Loucy (cell line): ENCODE data around the gene ANKFY1.
A peak's percentile ranks its signal among the peaks of the same experiment; 100 is the strongest.

Source experiments
- H2AFZ ChIP-seq: fragments of 200-600 bp; sonication (generic); 2 replicates; pipeline ENCODE4 v1.6.0; 2016; ENCODE audit warnings: antibody characterized with exemption, mild to moderate bottlenecking, low read length, moderate library complexity
- H3F3A ChIP-seq: fragments of 200-600 bp; 2 replicates; pipeline ENCODE4 v1.6.0; 2016; ENCODE audit warnings: antibody characterized with exemption, low read depth, mild to moderate bottlenecking
- H3K27me3 ChIP-seq: fragments of 200-600 bp; sonication (generic); 2 replicates; pipeline ENCODE4 v1.6.1; 2014; ENCODE audit warnings: low read length, mild to moderate bottlenecking; ENCODE audit not compliant: insufficient read depth, poor library complexity, severe bottlenecking
- H3K36me3 ChIP-seq: fragments of 200-600 bp; sonication (generic); 2 replicates; pipeline ENCODE4 v1.6.1; 2016; ENCODE audit warnings: low read length; ENCODE audit not compliant: insufficient read depth
- H3K4me1 ChIP-seq: fragments of 200-600 bp; sonication (generic); 2 replicates; pipeline ENCODE4 v1.5.1; 2014; ENCODE audit warnings: low read length, mild to moderate bottlenecking; ENCODE audit not compliant: insufficient read depth, poor library complexity, severe bottlenecking
- H3K4me2 ChIP-seq: fragments of 200-600 bp; sonication (generic); 2 replicates; pipeline ENCODE4 v1.6.0; 2014; ENCODE audit warnings: antibody characterized with exemption, low read length, low read depth, mild to moderate bottlenecking; ENCODE audit not compliant: poor library complexity, severe bottlenecking
- H3K4me3 ChIP-seq: fragments of 200-600 bp; sonication (generic); 2 replicates; pipeline ENCODE4 v1.5.1; 2014; ENCODE audit warnings: low read length, mild to moderate bottlenecking, mixed read lengths; ENCODE audit not compliant: poor library complexity, severe bottlenecking
- H3K79me2 ChIP-seq: fragments of 200-600 bp; sonication (generic); 2 replicates; pipeline ENCODE4 v1.6.1; 2014; ENCODE audit warnings: low read length; ENCODE audit not compliant: insufficient read depth
- H3K9ac ChIP-seq: fragments of 200-600 bp; sonication (generic); 2 replicates; pipeline ENCODE4 v1.6.0; 2014; ENCODE audit warnings: mild to moderate bottlenecking, low read depth, low read length, moderate library complexity; ENCODE audit not compliant: poor library complexity, severe bottlenecking
- H3K9me2 ChIP-seq: fragments of 200-600 bp; sonication (generic); replicated peaks from 2 replicates; pipeline ENCODE4 v1.6.1; 2016; ENCODE audit warnings: low read depth, low read length, mixed read lengths
- H3K9me3 ChIP-seq: fragments of 200-600 bp; sonication (generic); 2 replicates; pipeline ENCODE4 v1.6.1; 2014; ENCODE audit warnings: mild to moderate bottlenecking, antibody characterized with exemption, low read length, low read depth; ENCODE audit not compliant: insufficient read depth
- H4K20me1 ChIP-seq: fragments of 200-600 bp; sonication (generic); 2 replicates; pipeline ENCODE4 v1.6.0; 2014; ENCODE audit warnings: antibody characterized with exemption, low read length, mild to moderate bottlenecking; ENCODE audit not compliant: insufficient read depth, poor library complexity, severe bottlenecking
- EZH2phosphoT487 ChIP-seq: fragments of 200-600 bp; IDR thresholded peaks from 2 replicates; pipeline ENCODE4 v1.6.1; 2018; ENCODE audit warnings: antibody characterized with exemption, mild to moderate bottlenecking, moderate library complexity, borderline replicate concordance
- TF ChIP-seq, protein P1 (sequence below): fragments of 200-600 bp; sonication (generic); conservative IDR thresholded peaks from 2 replicates; pipeline ENCODE4 v1.5.1; 2014; ENCODE audit warnings: mild to moderate bottlenecking, antibody characterized with exemption, low read length

The ANKFY1 gene

DNA sequence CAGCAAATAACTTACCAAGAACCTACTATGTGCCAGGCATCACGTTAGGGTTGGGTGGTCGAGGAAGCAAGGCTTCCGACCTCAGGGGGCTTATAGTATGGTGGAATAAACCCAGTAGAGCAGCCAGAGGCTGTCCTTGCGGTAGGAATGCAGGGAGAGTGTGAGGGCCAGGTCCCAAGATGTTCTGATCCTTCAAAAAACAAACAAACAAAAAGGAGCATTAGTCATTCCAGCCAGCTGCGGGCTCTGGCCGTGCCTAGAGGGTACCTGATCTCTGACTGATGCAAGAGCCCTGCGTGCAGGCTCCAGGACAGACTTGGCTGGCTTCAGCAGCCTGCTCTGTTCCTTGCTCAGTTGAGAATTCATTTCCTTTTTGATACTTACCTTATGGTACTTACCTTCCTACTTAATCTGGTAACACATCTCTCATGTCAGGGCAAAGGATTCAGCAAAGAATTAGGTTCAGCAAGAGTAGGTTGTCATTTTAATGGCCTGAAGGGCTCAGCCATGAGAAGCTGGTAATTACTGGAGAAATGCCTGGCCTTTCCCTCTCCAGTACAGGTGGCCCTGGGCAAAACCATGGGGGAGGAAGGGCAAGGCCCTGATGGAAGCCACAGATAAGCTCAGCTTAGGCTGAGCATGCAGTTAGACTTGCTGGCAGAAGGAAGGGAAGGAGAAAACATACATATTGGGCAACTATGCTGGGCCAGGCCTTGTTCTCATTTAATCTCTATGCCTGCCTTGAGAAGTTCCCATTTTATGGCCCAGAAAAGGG lies 102.4 kb downstream of the ANKFY1 start:
- H3K79me2 ChIP-seq, result no peaks in the 10 kb centered on the region
- H3K9me3 ChIP-seq, result no peaks in the 10 kb centered on the region
- H2AFZ ChIP-seq, result no peak overlapping the region
- TF ChIP-seq, protein P1, sequence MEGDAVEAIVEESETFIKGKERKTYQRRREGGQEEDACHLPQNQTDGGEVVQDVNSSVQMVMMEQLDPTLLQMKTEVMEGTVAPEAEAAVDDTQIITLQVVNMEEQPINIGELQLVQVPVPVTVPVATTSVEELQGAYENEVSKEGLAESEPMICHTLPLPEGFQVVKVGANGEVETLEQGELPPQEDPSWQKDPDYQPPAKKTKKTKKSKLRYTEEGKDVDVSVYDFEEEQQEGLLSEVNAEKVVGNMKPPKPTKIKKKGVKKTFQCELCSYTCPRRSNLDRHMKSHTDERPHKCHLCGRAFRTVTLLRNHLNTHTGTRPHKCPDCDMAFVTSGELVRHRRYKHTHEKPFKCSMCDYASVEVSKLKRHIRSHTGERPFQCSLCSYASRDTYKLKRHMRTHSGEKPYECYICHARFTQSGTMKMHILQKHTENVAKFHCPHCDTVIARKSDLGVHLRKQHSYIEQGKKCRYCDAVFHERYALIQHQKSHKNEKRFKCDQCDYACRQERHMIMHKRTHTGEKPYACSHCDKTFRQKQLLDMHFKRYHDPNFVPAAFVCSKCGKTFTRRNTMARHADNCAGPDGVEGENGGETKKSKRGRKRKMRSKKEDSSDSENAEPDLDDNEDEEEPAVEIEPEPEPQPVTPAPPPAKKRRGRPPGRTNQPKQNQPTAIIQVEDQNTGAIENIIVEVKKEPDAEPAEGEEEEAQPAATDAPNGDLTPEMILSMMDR, result no peak
- no peak for TF ChIP-seq EZH2phosphoT487
- peak overlapping the region; percentile 56 for H3K9ac ChIP-seq
- H4K20me1 ChIP-seq, result no peaks in the 10 kb centered on the region
- peaks cover 5% of the 10 kb centered on the region; the same call in 1 of the 2 replicates for H3K36me3 ChIP-seq
- H3K4me1 ChIP-seq, result peaks cover 17% of the 10 kb centered on the region
- H3F3A ChIP-seq, result no peaks in the 10 kb centered on the region
- H3K9me2 ChIP-seq, result no peaks in the 10 kb centered on the region
- no peaks in the 10 kb centered on the region for H3K27me3 ChIP-seq
- H3K4me3 ChIP-seq, result no peak overlapping the region
- H3K4me2 ChIP-seq, result peak overlapping the region; percentile 45

DNA sequence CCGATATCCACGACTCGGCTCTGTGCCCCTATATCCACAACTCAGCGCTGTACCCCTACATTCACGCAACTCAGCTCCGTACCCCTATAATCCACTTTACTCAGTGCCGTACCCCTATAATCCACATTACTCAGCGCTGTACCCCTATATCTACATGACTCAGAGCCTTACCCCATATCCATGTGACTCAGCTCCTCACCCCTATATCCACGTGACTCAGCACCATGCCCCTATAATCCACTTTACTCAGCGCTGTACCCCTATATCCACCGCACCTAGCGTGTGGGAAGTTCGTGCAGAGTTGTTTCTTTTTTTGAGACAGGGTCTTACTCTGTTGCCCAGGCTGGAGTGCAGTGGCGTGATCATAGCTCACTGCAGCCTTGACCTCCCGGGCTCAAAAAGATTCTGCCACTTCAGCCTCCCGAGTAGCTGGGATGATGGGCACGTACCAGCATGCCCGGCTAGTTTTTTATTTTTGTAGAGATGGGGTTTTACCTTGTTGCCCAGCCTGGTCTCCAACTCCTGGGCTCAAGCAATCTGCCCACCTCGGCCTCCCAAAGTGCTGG lies 103.4 kb downstream of the ANKFY1 start:
- H3K4me3 ChIP-seq, result no peak overlapping the region
- no peaks in the 10 kb centered on the region for H4K20me1 ChIP-seq
- H3K79me2 ChIP-seq, result no peaks in the 10 kb centered on the region
- H3K4me2 ChIP-seq, result no peak overlapping the region
- no peaks in the 10 kb centered on the region; the same call in 1 of the 2 replicates for H3K36me3 ChIP-seq
- H2AFZ ChIP-seq, result no peak overlapping the region
- H3K9me3 ChIP-seq, result no peaks in the 10 kb centered on the region
- no peaks in the 10 kb centered on the region for H3K9me2 ChIP-seq
- H3K9ac ChIP-seq, result no peak overlapping the region
- H3F3A ChIP-seq, result no peaks in the 10 kb centered on the region
- TF ChIP-seq EZH2phosphoT487, result no peak
- TF ChIP-seq, protein P1, result no peak
- no peaks in the 10 kb centered on the region for H3K27me3 ChIP-seq
- H3K4me1 ChIP-seq, result peaks cover 17% of the 10 kb centered on the region

DNA sequence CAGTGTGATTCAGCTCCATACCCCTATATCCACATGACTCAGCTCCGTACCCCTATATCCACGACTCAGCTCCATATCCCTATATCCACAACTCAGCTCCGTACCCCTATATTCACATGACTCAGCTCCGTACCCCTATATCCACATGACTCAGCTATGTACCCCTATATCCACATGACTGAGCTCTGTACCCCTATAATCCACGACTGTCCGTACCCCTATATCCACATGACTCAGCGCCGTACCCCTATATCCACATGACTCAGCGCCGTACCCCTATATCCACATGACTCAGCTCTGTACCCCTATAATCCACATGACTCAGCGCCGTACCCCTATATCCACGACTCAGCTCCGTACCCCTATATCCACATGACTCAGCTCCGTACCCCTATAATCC lies 104.0 kb downstream of the ANKFY1 start:
- Histone ChIP-seq H2AFZ (no peak overlapping the region), H3K79me2 (no peaks in the 10 kb centered on the region), H3K9me3 (no peaks in the 10 kb centered on the region), H3K9ac (no peak overlapping the region), H3K4me3 (no peak overlapping the region), H3K27me3 (no peaks in the 10 kb centered on the region), H3K4me1 (peaks cover 21% of the 10 kb centered on the region), H3K36me3 (no peaks in the 10 kb centered on the region; the same call in 1 of the 2 replicates), H3K9me2 (no peaks in the 10 kb centered on the region), H3F3A (no peaks in the 10 kb centered on the region), H3K4me2 (no peak overlapping the region), H4K20me1 (no peaks in the 10 kb centered on the region)
- TF ChIP-seq, protein P1, result no peak
- no peak for TF ChIP-seq EZH2phosphoT487
